ENCODE data around the gene TWNK. TPM values are rescaled to one million over a fixed set of nuclear protein-coding genes. Genes with fewer than 3 reads are reported as not detected.

The TWNK gene
- total and polyA plus RNA-seq, 2 of the 4 experiments (the other 2 are of a cell fraction) = 7.7 to 8.8 TPM

DNA sequence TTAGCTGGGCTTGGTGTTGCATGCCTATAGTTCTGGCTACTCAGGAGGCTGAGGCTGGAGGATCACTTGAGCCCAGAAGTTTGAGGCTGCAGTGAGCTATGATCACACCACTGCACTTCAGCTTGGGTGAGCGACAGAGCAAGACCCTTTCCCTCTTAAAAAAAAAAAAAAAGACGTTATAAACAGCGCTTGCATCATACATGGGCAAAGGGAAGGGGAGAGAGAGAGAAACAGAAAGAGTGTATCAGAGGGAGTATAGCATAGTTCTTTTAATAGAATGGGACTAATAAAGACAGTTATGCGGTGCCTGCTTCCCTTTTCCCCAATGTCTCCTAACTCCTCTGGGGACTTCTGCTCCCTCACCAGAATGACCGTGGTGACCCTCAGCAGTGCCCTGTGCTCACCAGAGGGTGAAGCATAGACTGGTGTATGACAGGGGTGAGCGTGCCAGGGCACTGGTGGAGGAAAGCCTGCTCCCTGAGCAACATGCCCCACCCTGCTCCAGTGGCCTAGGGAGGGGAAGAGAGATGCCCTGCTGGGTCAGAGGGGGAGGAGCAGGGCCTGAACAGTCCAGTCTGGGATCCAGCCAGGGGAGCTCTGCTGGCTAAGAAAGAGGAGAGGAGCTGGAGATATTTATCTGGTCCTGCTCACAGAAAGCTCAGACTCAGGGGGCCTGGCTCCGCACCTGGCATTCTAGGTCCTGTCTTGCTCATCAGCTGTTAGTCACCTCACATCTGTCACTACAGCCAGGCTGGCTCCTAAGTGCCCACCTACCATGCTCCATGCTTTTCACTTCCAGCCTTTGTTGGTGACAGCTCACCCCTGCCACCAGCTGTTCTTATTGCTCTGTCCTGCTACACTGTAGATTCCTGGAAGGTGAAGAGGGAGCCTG lies 41.3 kb downstream of the TWNK start:
- H3K79me1 ChIP-seq (ENCODE audit: low read depth in 1 of 2, low read length in 2 of 2) = peaks cover 0 to 28% of the 10 kb centered on the region in 2 experiments; a peak in 3 of 4 replicates
- no peak overlapping the region for H3K14ac ChIP-seq (replicated peaks; ENCODE audit: low read depth, low read length)
- no peak overlapping the region for H3K4ac ChIP-seq (ENCODE audit: low read depth, low read length)
- no peak for ATAC-seq (ENCODE audit: low read depth)
- no peaks in the 10 kb centered on the region for H3K36me3 ChIP-seq (ENCODE audit: control insufficient read depth, insufficient read depth, low read length)
- no peak overlapping the region for H2AFZ ChIP-seq (replicated peaks; ENCODE audit: low read length, poor library complexity)
- 0 out of 2 replicates have a peak, but pooled peaks cover 2% of the 10 kb centered on the region for H3K9me1 ChIP-seq (ENCODE audit: insufficient read depth, low read length)
- H3K4me2 ChIP-seq (ENCODE audit: low read depth, low read length) = no peak overlapping the region
- H3K4me1 ChIP-seq (ENCODE audit: control insufficient read depth, insufficient read depth, low read length) = peaks cover 2% of the 10 kb centered on the region
- no peak overlapping the region for H2BK120ac ChIP-seq (ENCODE audit: low read depth, low read length)
- H3K9me3 ChIP-seq (ENCODE audit: control insufficient read depth, insufficient read depth, low read length) = no peaks in the 10 kb centered on the region
- H3K27me3 ChIP-seq (ENCODE audit: control insufficient read depth, insufficient read depth, low read length) = peaks cover 2% of the 10 kb centered on the region; the same call in 1 of the 2 replicates
- intact Hi-C loops (cut with micrococcal nuclease) = no loop called here
- H2AK5ac ChIP-seq (ENCODE audit: low read depth, low read length) = no peak overlapping the region; the same call in 1 of the 2 replicates
- WGBS, 2 experiments (ENCODE audit: extremely low coverage in 2 of 2, insufficient read length in 1 of 2) = 100% methylated on average over 1 of the region's 7 CpGs; no CpG with 5 or more reads in 1 of the 2 experiments
- dilution Hi-C loops (cut with HindIII; ENCODE audit: low sequenced_read_pairs, unreplicated experiment) = no loop called here
- peaks cover 8% of the 10 kb centered on the region for H4K20me1 ChIP-seq (ENCODE audit: insufficient read depth, low read length)
- no TSS peak for BruUV-seq (replicated peaks)
- H3K23ac ChIP-seq (ENCODE audit: low read depth, low read length) = no peak overlapping the region
- H3K9ac ChIP-seq (ENCODE audit: low read depth, low read length) = no peak overlapping the region
- H2AK9ac ChIP-seq (replicated peaks; ENCODE audit: low read depth, low read length, poor library complexity) = no peak overlapping the region
- no peak overlapping the region for H2BK15ac ChIP-seq (ENCODE audit: low read depth, low read length)
- in situ Hi-C loops (cut with MboI; ENCODE audit: low sequenced_read_pairs) = no loop called here
- POLR2A ChIA-PET (ENCODE audit: unreplicated experiment) = no interaction called here
- H2BK5ac ChIP-seq (ENCODE audit: low read depth, low read length, poor library complexity, severe bottlenecking) = no peak overlapping the region
- CTCF ChIA-PET = interaction anchor here (0.9 to 1.2 kb wide), 2 partner anchors 13 to 14 kb away, joined by 3 to 4 read pairs; no protein-coding TSS in a partner anchor
- no peak overlapping the region for H4K8ac ChIP-seq (ENCODE audit: low read depth in 2 of 2, low read length in 2 of 2)
- H3K56ac ChIP-seq (ENCODE audit: extremely low read depth, insufficient read depth, low read length) = no peak overlapping the region
- H3K4me3 ChIP-seq (ENCODE audit: insufficient read depth, low read depth, low read length) = no peak overlapping the region
- no peak overlapping the region for H3K18ac ChIP-seq (ENCODE audit: low read depth, low read length)
- no peak overlapping the region for H3K27ac ChIP-seq (ENCODE audit: insufficient read depth, low read length)
- H2BK20ac ChIP-seq (ENCODE audit: low read depth, low read length) = no peak overlapping the region
- TF ChIP-seq NFE2L2 (IDR thresholded peaks at IDR 0.05; ENCODE audit: low read depth, low read length) (no peak), CHD1 (IDR thresholded peaks at IDR 0.05; ENCODE audit: low read depth, low read length) (no peak), RCOR1 (IDR thresholded peaks at IDR 0.05; ENCODE audit: insufficient replicate concordance, low read length) (no peak), MAFK (IDR thresholded peaks at IDR 0.05; ENCODE audit: low read depth, low read length) (no peak), FOS (IDR thresholded peaks at IDR 0.05; ENCODE audit: low read depth, low read length) (no peak), CEBPB (IDR thresholded peaks at IDR 0.05; ENCODE audit: low read depth, low read length) (no peak), BHLHE40 (IDR thresholded peaks at IDR 0.05; ENCODE audit: low read depth, low read length) (no peak), SMC3 (IDR thresholded peaks at IDR 0.05; ENCODE audit: low read depth, low read length) (no peak)
- TF ChIP-seq, protein P1, sequence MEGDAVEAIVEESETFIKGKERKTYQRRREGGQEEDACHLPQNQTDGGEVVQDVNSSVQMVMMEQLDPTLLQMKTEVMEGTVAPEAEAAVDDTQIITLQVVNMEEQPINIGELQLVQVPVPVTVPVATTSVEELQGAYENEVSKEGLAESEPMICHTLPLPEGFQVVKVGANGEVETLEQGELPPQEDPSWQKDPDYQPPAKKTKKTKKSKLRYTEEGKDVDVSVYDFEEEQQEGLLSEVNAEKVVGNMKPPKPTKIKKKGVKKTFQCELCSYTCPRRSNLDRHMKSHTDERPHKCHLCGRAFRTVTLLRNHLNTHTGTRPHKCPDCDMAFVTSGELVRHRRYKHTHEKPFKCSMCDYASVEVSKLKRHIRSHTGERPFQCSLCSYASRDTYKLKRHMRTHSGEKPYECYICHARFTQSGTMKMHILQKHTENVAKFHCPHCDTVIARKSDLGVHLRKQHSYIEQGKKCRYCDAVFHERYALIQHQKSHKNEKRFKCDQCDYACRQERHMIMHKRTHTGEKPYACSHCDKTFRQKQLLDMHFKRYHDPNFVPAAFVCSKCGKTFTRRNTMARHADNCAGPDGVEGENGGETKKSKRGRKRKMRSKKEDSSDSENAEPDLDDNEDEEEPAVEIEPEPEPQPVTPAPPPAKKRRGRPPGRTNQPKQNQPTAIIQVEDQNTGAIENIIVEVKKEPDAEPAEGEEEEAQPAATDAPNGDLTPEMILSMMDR (conservative IDR thresholded peaks at IDR 0.05; ENCODE audit: low read depth, low read length) = no peak
- TF ChIP-seq, protein P2, sequence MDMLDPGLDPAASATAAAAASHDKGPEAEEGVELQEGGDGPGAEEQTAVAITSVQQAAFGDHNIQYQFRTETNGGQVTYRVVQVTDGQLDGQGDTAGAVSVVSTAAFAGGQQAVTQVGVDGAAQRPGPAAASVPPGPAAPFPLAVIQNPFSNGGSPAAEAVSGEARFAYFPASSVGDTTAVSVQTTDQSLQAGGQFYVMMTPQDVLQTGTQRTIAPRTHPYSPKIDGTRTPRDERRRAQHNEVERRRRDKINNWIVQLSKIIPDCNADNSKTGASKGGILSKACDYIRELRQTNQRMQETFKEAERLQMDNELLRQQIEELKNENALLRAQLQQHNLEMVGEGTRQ (IDR thresholded peaks at IDR 0.05; ENCODE audit: low read depth, low read length) = no peak
- TF ChIP-seq, protein P3, sequence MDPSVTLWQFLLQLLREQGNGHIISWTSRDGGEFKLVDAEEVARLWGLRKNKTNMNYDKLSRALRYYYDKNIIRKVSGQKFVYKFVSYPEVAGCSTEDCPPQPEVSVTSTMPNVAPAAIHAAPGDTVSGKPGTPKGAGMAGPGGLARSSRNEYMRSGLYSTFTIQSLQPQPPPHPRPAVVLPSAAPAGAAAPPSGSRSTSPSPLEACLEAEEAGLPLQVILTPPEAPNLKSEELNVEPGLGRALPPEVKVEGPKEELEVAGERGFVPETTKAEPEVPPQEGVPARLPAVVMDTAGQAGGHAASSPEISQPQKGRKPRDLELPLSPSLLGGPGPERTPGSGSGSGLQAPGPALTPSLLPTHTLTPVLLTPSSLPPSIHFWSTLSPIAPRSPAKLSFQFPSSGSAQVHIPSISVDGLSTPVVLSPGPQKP (IDR thresholded peaks at IDR 0.05; ENCODE audit: borderline replicate concordance, low read depth, low read length) = no peak
- no peak overlapping the region for H4K5ac ChIP-seq (ENCODE audit: low read depth, low read length)
- no peak for DNase-seq
- no peak overlapping the region for H4K91ac ChIP-seq (ENCODE audit: insufficient read depth, low read depth, low read length)
